HT-29 (cell line): ENCODE measurements around the gene MDC1. TPM values are rescaled to one million over a fixed set of nuclear protein-coding genes. Genes with fewer than 3 reads are reported as not detected.

ENCODE experiments used
- small RNA-seq: library from RNA; depleted of rRNA; stranded (forward); fragments of <200 nt; gene quantifications from one replicate; pipeline ENCODE3, GENCODE V24; 2014
- total RNA-seq: library from RNA; depleted of rRNA; stranded (reverse); fragments of >200 nt; shearing (Covaris generic); gene quantifications from 2 replicates; pipeline ENCODE4 v1.2.3, GENCODE V29; 2014; rRNA removed

Gene MDC1
- total RNA-seq, 1 experiment from 2014 or later, result 24.9 TPM

Small RNA genes within 50 kb of the gene (small RNA-seq; reads per million reads assigned to genes)
- not detected for gene RF00019
- not detected for gene RN7SL353P

Other genes starting within 250 kb of the MDC1 start
- gene HLA-E, start 227.8 kb downstream of the MDC1 start, total RNA-seq, result 99.5 and 117 TPM in 2 replicates
- 72.9 and 73.4 TPM in 2 replicates for gene GNL1, start 160.8 kb downstream of the MDC1 start, total RNA-seq
- 5.1 and 7.7 TPM in 2 replicates for gene PRR3, start 160.0 kb downstream of the MDC1 start, total RNA-seq
- gene ABCF1, start 145.8 kb downstream of the MDC1 start, total RNA-seq, result 57.3 and 73.4 TPM in 2 replicates
- 50.3 and 51.5 TPM in 2 replicates for gene PPP1R10, start 100.0 kb downstream of the MDC1 start, total RNA-seq
- 55.4 and 66.8 TPM in 2 replicates for gene MRPS18B, start 99.4 kb downstream of the MDC1 start, total RNA-seq
- gene ATAT1, start 90.4 kb downstream of the MDC1 start, total RNA-seq, result 8.3 and 9.2 TPM in 2 replicates
- gene C6orf136, start 70.1 kb downstream of the MDC1 start, total RNA-seq, result 14.5 and 18.6 TPM in 2 replicates
- 43.2 and 43.8 TPM in 2 replicates for gene DHX16, start 44.3 kb downstream of the MDC1 start, total RNA-seq
- 12.1 and 13.2 TPM in 2 replicates for gene PPP1R18, start 30.6 kb downstream of the MDC1 start, total RNA-seq
- 16.2 and 18.3 TPM in 2 replicates for gene NRM, start 26.3 kb downstream of the MDC1 start, total RNA-seq
- 935 and 959 TPM in 2 replicates for gene TUBB, start 3.1 kb upstream of the MDC1 start, total RNA-seq
- gene FLOT1, start 25.4 kb upstream of the MDC1 start, total RNA-seq, result 142 and 152 TPM in 2 replicates
- 200 and 206 TPM in 2 replicates for gene IER3, start 27.3 kb upstream of the MDC1 start, total RNA-seq
- 131 and 158 TPM in 2 replicates for gene DDR1, start 167.2 kb upstream of the MDC1 start, total RNA-seq
- 18.9 and 20.2 TPM in 2 replicates for gene GTF2H4, start 190.9 kb upstream of the MDC1 start, total RNA-seq
- gene VARS2, start 197.0 kb upstream of the MDC1 start, total RNA-seq, result 23.2 and 24.4 TPM in 2 replicates
- 4.7 and 8.0 TPM in 2 replicates for gene SFTA2, start 214.9 kb upstream of the MDC1 start, total RNA-seq
- gene MUCL3, start 223.7 kb upstream of the MDC1 start, total RNA-seq, result 0.08 and 0.15 TPM in 2 replicates